Limb (tissue), 2 donors: ENCODE data around the gene HES3.

Source experiments
- DNase-seq, 2 donors: peaks; one replicate each; pipeline ENCODE4 v3.0.0-alpha.2; 2016; ENCODE audit errors: extremely low spot score in 2 of 2

Gene HES3

GRCh38 chr1:6260961-6261614 is 17.1 kb downstream of the HES3 start, which contains the start of gene GPR153:
Gene GPR153 (minus strand): TSS chr1:6261098. CDS start chr1:6254905, 6,193 bp downstream.
- DNase-seq, result peak in 1 of 2 donors; percentile 69

- DNase-seq, result peak; percentile 52 to 71
Observed at GRCh38 chr1:6261615-6261995, 17.6 kb downstream of the HES3 start.

- peak; percentile 79 to 80 for DNase-seq
Observed at GRCh38 chr1:6262555-6263420, 18.8 kb downstream of the HES3 start.

- no peak for DNase-seq
Observed at GRCh38 chr1:6263716-6264115, 19.7 kb downstream of the HES3 start.

- no peak for DNase-seq
Observed at GRCh38 chr1:6265151-6265550, 21.2 kb downstream of the HES3 start.

GRCh38 chr1:6266641-6267040 is 22.7 kb downstream of the HES3 start:
- DNase-seq, result no peak

- no peak for DNase-seq
Observed at GRCh38 chr1:6267686-6268322, 23.8 kb downstream of the HES3 start.

GRCh38 chr1:6268415-6268814 is 24.4 kb downstream of the HES3 start:
- no peak for DNase-seq

GRCh38 chr1:6269296-6269695 is 25.3 kb downstream of the HES3 start:
- DNase-seq, result no peak

GRCh38 chr1:6269720-6270400 is 25.9 kb downstream of the HES3 start:
- DNase-seq, result peak in 1 of 2 donors; percentile 60

GRCh38 chr1:6270401-6270800 is 26.4 kb downstream of the HES3 start:
- no peak for DNase-seq

GRCh38 chr1:6271006-6271405 is 27.0 kb downstream of the HES3 start:
- peak in 1 of 2 donors; percentile 61 for DNase-seq

- DNase-seq, result no peak
Observed at GRCh38 chr1:6271554-6271953, 27.6 kb downstream of the HES3 start.

- DNase-seq, result no peak
Observed at GRCh38 chr1:6272452-6272851, 28.5 kb downstream of the HES3 start.

GRCh38 chr1:6272868-6273267 is 28.9 kb downstream of the HES3 start:
- no peak for DNase-seq

GRCh38 chr1:6273380-6273891 is 29.5 kb downstream of the HES3 start:
- no peak for DNase-seq

- DNase-seq, result no peak
Observed at GRCh38 chr1:6274102-6274501, 30.1 kb downstream of the HES3 start.

- DNase-seq, result no peak
Observed at GRCh38 chr1:6274622-6275139, 30.7 kb downstream of the HES3 start.

- DNase-seq, result peak; percentile 82 to 87
Observed at GRCh38 chr1:6275826-6276782, 32.1 kb downstream of the HES3 start.
